DLD1 (cell line): Measurements from ENCODE around the gene EMCN.

Experiments used
- in situ Hi-C: cut with HindIII; loops from 2 replicates; pipeline ENCODE4 v1.10.0; 2017; ENCODE audit warnings: low sequenced_read_pairs

EMCN gene

DNA sequence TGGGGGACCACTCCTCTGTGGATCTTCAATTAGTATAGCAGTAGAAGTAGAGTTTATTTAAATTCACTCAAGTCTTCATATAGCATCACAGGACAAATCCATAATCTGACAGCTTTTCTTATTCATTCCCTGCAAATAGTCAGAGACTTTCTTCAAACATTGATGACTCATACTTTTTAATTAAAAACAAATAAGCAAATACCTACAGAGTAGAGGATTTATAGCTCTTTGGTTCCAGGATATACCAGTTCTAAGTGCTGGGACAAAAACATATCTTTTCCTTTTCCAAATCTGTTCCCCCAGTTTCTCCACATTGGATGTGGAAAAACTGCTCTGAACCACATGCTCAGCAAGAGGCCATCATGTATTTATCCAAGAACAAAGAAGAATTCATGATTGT is 24.1 kb downstream of the EMCN start:
- in situ Hi-C loops = no loop called here

DNA sequence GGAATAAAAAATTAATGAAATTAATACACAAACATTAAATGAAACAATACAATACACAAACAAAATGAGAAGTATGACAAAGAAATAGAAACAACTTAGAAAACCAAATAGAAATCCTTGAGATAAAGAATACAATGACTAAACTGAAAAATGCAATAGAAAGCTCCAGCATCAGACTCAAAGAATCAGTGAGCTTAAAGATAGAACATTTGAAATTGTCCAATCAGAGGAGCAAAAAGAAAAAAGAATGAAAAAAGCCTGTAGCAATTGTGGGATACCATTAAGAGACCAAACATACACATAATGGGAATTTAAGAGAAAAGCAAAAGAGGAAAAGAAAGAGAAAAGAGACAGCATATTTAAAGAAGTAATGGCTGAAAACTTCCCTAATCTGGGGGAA is 25.7 kb downstream of the EMCN start:
- in situ Hi-C loops = no loop called here

DNA sequence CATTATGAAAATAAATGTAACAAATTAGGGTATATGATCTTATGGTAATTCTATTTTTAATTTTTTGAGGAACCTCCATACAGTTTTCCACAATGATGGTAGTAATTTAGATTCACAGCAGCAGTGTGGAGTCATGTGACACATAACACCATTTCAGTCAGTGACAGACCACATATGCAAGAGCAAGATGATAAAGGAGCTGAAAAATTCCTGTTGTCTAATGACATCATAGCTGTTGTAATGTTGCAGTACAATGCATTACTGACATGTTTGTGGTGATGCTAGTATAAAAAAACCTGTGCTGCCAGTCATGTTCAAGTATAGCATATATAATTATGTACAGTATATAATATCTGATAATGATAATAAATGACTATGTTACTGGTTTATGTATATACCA is 28.5 kb downstream of the EMCN start:
- in situ Hi-C loops = no loop called here

DNA sequence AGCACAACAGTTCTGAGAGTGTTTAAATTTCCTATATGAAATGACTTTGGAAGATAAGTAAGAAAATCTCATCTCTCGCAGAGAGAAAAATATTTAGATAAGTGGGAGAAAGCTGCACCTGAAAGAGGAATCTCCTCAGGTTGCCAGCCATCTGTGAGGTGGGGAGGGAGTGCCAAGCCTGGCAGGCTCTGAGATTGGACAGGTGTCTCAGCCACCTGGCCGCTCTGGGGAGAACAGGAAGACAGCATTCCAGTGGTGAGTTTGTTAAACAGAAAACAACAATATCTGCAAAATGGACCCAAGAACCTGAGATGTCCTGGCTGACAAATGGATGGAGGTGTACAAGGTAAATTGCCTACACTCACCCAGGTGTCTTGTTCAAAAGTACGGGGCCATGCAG is 31.3 kb downstream of the EMCN start:
- in situ Hi-C loops = no loop called here

DNA sequence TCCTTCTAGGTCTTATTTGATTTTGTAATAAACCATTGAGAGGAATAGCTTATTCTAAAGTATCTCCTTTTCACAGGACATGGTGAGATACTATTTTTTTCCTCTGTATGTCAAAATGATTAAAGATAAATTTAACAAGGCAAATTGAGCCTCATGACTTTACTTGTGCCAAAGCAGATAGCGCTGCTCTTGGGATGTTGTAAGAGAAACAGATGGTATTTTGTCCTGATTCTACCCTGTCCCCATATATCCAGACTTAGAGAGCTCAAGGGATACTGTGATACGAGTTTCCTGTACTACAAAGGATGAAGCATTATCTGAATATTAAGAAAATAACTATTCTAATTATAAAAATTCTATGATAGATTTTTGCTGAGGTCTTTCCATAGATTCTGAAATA is 34.0 kb downstream of the EMCN start:
- in situ Hi-C loops = no loop called here

DNA sequence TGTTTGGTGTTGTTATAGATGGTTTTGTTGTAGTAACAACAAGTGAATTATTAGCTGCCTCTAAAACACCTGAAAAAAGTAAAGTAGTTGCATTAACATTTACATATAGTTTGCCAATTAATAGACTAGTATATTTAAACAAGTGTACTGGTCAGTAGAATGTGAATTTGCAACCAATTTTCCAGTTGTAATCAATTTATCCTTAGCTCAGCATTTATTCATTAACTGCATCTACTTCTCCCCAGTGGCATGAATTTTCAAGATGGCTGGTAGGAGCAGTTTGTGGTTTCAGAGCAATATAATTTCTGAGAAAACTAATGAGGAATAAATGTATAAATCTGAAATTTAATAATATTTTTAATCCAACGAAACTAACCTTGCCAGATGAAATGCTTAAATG is 37.9 kb downstream of the EMCN start:
- in situ Hi-C loops = no loop called here

DNA sequence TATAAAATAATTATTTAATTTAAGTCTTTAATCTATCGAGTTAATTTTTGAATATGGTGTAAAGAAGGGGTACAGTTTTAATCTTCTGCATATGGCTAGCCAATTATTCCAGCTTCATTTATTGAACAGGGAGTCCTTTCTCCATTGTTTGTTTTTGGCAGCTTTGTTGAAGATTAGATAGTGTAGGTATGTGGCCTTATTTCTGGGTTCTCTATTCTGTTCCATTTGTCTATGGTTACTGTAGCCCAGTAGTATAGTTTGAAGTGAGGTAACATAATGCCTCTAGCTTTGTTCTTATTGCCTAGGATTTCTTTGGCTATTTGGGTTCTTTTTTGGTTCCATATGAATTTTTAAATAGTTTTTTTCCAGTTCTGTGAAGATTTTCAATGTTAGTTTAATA is 48.3 kb downstream of the EMCN start:
- in situ Hi-C loops = no loop called here

DNA sequence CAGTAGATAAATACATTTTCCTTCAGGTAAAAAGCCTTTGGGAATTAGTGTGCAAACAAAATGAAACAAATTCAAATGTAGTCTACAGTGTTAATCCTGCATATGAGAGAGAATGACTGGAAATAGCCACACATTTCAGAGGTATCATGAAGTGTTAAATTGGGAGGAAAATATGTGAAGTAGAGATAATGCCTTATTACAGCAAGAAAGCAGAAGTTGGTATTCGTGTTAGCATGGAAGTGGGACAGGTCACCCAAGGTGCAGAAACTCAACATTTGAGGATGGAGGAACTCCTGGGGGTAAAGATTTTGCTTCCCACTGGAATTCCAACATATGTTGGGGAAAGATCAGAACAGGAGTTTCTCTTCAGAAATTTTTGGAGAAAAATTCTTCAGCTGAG is 51.3 kb downstream of the EMCN start:
- in situ Hi-C loops = no loop called here

DNA sequence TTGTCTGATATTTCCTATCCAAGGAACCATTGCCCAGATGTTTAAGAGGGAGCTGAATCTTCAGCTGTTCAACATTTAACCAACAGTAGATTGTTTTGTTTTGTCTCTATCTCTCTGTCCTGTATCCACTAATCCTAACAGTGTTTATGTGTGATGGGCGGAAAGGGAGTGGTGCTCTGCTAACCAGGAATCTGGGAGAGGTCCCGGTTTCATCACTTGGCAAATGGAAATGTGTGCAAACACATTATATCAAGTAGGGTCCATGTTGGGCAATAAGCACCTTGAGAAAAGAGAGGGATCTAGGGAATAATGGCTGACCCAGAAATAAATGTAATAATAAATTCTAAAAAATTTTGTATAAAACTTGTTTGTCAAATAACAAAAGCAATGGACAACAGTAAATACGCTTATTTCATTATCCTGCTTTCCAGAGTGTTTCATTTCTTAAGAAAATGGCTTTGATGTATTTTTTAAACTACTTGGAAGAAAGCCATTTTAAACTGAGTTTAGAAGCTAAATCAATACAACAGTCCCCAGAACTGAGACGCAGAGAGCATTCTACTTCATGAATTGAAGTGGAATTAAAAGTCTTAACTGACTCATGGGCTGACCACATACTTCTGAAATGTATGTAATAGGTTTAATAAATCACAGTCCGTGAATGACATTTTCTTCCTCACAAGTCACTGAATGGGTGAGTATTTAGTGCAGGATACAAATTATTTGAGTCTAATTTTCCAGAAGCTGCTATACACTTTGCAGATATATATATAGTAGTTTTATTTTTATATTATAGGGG is 55.8 kb downstream of the EMCN start:
- in situ Hi-C loops = no loop called here

DNA sequence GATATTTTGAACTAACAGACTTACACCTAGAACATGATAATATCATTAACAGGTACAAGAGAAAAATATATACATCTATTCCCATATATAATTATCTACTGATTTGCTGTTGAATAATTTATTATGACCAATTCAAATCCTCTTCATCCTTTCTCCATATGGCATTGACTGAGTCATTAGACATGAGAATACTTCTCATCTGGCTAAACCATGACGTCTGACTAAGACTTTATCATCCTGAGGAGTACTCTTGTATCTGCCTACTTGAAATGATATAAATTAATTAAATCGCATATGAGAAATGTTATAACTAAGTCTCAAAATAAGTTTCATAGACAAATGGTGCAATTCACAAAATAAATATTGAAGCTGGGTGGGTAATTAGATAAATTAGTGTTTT is 67.4 kb downstream of the EMCN start:
- in situ Hi-C loops = no loop called here

DNA sequence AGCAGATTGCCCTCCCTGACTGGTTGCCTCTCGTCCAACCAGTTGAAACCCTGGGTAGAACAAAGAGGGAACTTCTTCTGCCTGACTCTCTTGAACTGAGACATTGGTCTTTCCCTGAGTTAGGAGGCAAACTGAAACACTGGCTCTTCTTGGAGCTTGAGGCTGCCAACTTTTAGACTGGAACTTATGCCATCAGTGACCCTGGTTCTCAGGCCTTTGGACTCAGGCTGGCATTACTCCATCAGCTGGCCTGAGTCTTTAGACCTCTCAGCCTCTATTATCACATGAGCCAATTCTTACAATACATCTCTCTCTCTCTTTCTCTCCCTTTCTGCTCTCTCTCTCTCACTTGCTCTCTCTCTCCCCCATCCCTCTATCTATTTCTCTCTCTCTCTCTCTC is 86.4 kb downstream of the EMCN start:
- in situ Hi-C loops = no loop called here

DNA sequence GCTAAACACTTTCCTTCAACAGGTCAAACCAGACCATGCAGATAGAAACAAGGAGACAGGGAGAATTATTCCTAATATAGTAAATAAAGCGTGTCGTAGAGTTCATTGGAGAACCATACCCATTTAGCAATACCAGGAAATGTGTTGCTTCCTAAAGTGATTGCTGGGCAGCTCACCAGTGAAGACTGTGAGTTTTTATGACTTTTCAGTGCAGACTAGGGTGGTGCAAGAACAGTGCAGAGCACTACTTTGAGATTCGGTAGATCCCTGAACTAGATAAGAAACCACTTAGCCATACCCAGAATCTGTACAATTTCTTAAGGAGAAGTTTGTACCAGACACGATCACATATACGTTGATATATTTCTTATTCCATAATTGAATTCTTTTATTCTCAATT is 87.4 kb downstream of the EMCN start:
- in situ Hi-C loops = no loop called here

DNA sequence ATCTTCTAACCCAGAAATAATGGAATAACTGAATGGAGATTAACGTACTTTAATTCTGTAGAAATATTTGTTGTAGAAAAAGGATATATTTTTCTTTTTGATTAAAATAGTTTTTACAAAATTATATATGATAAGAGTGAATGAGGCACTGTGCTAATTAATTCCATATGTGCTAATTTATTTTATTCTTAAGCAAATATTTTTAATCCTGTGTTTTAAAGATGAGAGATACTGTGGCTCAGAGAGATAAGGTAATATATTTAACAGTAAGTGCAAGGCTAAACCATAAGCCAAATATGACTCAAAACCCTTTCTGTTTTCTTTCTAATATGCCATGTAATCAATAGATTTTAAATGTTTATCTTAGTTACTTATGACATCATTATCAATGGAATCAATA is 88.2 kb downstream of the EMCN start:
- in situ Hi-C loops = no loop called here

DNA sequence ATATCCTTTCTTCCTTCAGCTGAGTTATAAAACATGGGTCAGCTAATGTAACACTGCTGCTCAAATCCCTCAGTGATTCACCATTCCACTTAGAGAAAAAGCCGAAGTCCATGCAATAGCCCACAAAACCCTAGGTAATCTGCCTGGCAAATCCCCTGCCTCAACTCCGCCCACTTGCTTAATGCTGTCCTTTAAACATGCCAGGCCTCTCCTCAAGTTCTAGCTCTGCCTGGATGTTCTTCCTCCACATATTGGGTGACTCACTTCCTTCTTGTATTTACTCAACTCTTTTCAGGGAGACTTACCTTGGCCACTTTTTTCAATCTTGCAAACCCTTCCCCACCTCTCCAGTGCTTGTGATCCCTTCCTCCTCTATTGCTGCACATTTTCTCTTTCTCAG is 89.8 kb downstream of the EMCN start:
- in situ Hi-C loops = no loop called here

DNA sequence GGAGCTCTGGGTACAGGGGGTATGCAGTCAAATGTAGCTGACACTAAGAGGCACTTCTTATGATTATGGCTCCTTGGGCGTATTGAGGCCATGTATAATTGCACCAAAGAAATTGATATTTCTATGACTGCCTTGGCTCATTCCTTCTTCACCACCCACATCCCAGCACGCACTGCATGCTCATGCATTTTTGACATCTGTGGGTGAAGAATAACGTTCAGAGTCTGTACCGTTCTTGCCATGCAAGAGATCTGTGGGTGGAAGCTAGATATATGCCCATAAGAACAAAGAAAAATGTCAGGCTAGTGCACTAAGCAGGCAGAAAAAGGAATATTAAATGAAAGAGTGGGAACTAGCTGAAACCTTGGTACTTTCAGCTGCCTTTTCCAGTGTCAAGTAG is 93.4 kb downstream of the EMCN start:
- in situ Hi-C loops = no loop called here

DNA sequence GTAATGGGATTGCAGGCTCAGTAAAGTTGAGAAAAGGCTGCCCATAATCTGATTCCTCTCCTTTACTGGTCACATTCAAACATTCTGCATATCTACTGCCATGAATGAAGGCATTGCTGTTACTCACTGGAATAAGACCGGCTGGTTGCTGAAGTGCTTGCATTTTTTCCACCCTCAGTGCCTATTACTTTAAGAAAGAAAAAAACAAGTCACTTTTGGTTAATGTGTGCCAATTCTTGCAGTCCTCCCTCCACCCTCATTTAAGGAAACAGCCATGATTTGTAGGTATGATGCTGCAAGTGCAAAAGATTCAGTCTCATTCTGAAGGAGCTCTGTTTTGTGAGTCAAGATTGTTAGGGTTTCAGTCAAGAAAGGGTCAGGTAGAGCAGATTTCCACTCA is 94.9 kb downstream of the EMCN start:
- in situ Hi-C loops = no loop called here

DNA sequence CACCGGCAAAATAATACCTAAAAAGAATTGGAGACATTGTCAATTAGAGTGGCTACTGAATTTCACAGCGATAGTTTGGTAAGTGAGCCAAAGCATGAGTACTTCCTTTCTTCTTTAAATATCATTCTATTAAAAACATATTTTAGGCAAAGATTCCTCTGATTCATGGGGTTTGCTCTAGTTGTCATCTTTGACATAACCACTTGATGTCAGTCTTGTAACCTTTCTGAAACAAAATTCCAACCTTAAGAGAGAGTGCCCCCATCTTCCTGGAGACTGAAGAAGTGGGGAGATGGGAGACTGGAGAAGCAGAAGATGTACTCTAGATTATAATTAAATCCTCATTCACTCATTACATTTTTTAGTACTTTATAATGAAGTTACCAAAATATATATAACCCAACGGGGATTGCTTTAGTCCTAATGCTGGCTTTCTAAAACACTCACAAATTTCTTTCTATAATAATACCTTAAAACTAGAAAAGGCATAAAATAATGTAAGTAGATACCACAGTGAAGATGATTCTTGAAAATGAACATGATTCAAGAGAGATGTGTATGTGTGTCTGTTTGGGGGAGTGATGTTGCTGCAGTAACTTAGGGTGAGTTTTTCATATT is 96.4 kb downstream of the EMCN start:
- in situ Hi-C loops = no loop called here

DNA sequence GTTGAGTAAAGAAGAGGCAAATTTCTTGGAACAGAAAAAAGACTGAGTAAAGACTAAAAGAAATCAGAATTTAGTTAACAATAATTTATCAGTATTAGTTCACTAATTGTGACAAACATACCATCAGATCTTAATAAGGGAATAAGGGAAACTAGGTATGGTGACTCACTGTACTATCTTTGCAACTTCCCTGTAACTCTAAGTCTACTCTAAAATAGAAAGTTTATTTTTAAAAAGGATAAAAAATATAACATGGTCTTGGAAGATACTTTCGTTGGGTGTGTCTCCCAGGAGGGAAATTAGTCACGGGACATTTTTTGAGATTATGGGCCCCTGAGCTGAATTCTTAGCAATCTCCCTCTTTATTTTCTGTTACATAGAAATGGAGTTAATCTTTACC is 97.3 kb downstream of the EMCN start:
- in situ Hi-C loops = no loop called here

DNA sequence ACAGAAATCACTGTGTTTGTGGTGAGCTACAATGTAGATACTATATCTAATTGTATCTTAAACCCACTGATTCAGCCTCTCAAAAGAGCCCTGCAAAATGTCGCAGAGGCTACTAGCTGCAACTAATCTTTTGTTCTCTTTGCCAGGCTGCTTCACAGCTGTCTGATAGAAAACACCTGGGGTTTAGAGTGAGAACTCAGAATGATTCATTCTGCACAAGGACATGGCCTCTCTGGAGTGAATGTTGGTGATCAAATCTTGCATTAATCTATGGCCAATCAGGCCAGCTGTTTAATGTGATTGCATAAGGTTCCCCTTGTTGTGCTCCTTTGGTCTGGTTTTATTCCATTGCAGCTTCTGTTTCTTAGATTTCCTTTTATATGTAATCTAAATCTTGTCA is 100.3 kb downstream of the EMCN start:
- in situ Hi-C loops = no loop called here

DNA sequence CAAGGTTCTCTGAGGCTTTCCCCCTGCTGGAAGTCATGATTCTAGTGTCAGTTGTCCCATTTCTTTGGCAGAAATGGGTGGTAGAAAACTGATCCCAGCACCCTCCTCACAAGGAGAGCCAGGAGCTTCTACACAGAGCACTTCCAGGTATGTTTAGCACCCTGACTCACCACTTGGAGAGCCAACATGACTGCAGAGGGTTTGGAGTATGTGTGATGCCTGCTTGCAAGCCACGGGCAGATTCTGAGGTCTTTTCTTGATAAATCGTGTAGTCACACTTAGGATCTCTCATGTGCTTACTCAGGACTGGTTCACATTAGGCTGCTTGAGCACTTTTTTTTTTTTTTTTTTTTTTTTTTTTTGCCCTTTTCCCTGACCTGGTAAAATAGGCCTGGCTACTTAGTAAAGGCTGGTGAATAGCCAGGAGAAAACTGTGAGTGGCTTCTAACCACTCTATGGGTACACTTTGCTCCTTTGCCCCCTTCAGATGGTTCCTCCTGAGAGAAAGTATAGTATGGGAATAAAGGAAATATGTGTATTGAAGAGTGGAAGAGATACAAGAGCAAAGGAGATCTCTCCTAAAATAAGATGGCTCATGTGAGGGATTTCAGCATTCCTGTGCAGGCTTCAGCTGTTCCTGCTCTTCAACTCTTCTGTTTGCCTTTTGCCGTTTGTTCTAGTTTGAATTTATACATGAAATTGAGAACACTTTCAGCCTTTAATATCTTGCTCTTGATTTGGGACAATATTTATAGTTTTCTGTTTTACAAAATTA is 103.6 kb downstream of the EMCN start:
- in situ Hi-C loops = no loop called here

DNA sequence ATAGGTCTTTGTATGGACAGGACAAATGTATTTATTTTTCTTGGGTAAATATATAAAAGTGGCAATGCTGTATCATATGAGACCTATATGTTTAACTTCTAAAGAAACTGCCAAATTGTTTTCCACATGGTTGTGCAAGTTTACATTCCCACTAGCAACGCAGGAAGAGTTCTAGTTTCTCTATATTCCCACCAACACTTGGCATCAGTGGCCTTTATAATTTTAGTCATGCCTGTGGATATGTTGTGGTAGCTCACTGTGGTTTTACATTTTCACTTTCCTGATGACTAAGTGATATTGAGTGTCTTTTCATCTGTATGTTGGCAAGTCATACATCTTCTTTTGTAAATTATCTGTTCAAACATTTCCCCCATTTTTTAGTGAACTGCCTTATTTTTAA is 126.0 kb downstream of the EMCN start:
- in situ Hi-C loops = no loop called here

DNA sequence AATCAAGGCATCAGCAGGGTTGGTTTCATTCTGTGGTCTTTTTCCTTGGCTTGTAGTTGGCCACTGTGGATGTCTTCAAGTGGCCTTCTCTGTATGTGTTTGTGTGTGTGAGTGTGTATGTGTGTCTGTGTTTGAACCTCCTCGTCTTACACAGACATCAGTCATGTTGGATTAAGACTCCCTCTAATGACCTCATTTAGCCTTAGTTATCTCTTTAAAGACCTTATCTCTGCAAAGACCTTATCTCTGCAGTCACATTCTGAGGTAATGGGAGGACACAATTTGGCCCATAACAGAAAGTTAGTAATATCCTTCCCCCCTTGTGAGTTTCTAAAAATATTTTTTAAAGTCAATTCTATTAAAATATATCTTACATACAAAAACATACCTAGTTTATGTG is 126.7 kb downstream of the EMCN start:
- in situ Hi-C loops = no loop called here
